GM18907 (cell line): ENCODE measurements around the gene SMU1.
A peak's percentile ranks its signal among the peaks of the same experiment; 100 is the strongest.
"Not testable (repeated sequence)": the region's sequence is repeated elsewhere in the genome, so short reads cannot be mapped to it uniquely, and the experiment has no call there.

Source experiments
- ATAC-seq: cut with Tn5 transposase; IDR thresholded peaks from one replicate; pipeline ENCODE4 v1.9.1; 2021; ENCODE audit warnings: mild to moderate bottlenecking, moderate library complexity; ENCODE audit not compliant: unreplicated experiment

The SMU1 gene

GRCh38 chr9:33105959-33106358 is 29.5 kb upstream of the SMU1 start:
- ATAC-seq: no peak

- no peak for ATAC-seq
Observed at GRCh38 chr9:33105504-33105903, 29.0 kb upstream of the SMU1 start.

GRCh38 chr9:33104401-33104800 is 27.9 kb upstream of the SMU1 start:
- no peak for ATAC-seq

GRCh38 chr9:33103501-33104281 is 27.2 kb upstream of the SMU1 start:
- no peak for ATAC-seq

- ATAC-seq: no peak
Observed at GRCh38 chr9:33102551-33103210, 26.2 kb upstream of the SMU1 start.

- ATAC-seq: no peak
Observed at GRCh38 chr9:33101104-33101951, 24.9 kb upstream of the SMU1 start.

- ATAC-seq: no peak
Observed at GRCh38 chr9:33099754-33100153, 23.3 kb upstream of the SMU1 start.

GRCh38 chr9:33097192-33097591 is 20.7 kb upstream of the SMU1 start:
- no peak for ATAC-seq

GRCh38 chr9:33092634-33093033 is 16.2 kb upstream of the SMU1 start:
- no peak for ATAC-seq

GRCh38 chr9:33085672-33086071 is 9.2 kb upstream of the SMU1 start:
- ATAC-seq: not testable (repeated sequence)

GRCh38 chr9:33082538-33083326 is 6.3 kb upstream of the SMU1 start:
- ATAC-seq: no peak

GRCh38 chr9:33082128-33082527 is 5.7 kb upstream of the SMU1 start:
- ATAC-seq: no peak

GRCh38 chr9:33081128-33081851 is 4.8 kb upstream of the SMU1 start:
- ATAC-seq: peak; percentile 51

- ATAC-seq: no peak
Observed at GRCh38 chr9:33080534-33080933, 4.1 kb upstream of the SMU1 start.

GRCh38 chr9:33068991-33069390 is 7.5 kb downstream of the SMU1 start:
- ATAC-seq: no peak

GRCh38 chr9:33065157-33066076 is 11.1 kb downstream of the SMU1 start:
- ATAC-seq: peak; percentile 82

GRCh38 chr9:33051144-33051543 is 25.3 kb downstream of the SMU1 start:
- no peak for ATAC-seq

- ATAC-seq: peak; percentile 75
Observed at GRCh38 chr9:33049680-33050361, 26.7 kb downstream of the SMU1 start.
